ENCODE measurements around the gene CGGBP1. TPM values are rescaled to one million over a fixed set of nuclear protein-coding genes. Genes with fewer than 3 reads are reported as not detected.

The CGGBP1 gene
- total RNA-seq, 4 donors from 2014 or later, result 34.1 to 59.5 (median 42.6) TPM

GRCh38 chr3:88013592-88013991, 45.2 kb downstream of the CGGBP1 start:
- Histone ChIP-seq H3K27me3 (no peaks in the 10 kb centered on the region), H3K9me3 (no peaks in the 10 kb centered on the region), H3K4me1 (no peaks in the 10 kb centered on the region), H3K4me3 (no peak overlapping the region), H3K27ac (no peak overlapping the region), H3K36me3 (no peaks in the 10 kb centered on the region)
- TF ChIP-seq EP300 (IDR thresholded peaks at IDR 0.05), result no peak
- TF ChIP-seq CTCF (IDR thresholded peaks at IDR 0.05), result no peak
- TF ChIP-seq POLR2A (IDR thresholded peaks at IDR 0.05), result no peak
- TF ChIP-seq POLR2AphosphoS5 (IDR thresholded peaks at IDR 0.05), result no peak
- no peak for DNase-seq (ENCODE audit: low spot score in 2 of 2)
- WGBS, result 47% methylated on average over 2 of the region's 2 CpGs

- Histone ChIP-seq H3K27me3 (no peaks in the 10 kb centered on the region), H3K36me3 (no peaks in the 10 kb centered on the region), H3K4me3 (no peak overlapping the region), H3K27ac (no peak overlapping the region), H3K9me3 (no peaks in the 10 kb centered on the region), H3K4me1 (no peaks in the 10 kb centered on the region)
- TF ChIP-seq CTCF (IDR thresholded peaks at IDR 0.05) (no peak), POLR2A (IDR thresholded peaks at IDR 0.05) (no peak), POLR2AphosphoS5 (IDR thresholded peaks at IDR 0.05) (no peak), EP300 (IDR thresholded peaks at IDR 0.05) (no peak)
- WGBS, result 84% methylated on average over 5 of the region's 5 CpGs
- no peak for DNase-seq (ENCODE audit: low spot score in 2 of 2)
Observed at GRCh38 chr3:88010810-88011209, 48.0 kb downstream of the CGGBP1 start.

- H3K36me3 ChIP-seq, result no peaks in the 10 kb centered on the region
- H3K4me1 ChIP-seq, result no peaks in the 10 kb centered on the region
- H3K9me3 ChIP-seq, result no peaks in the 10 kb centered on the region
- no peak overlapping the region for H3K27ac ChIP-seq
- H3K4me3 ChIP-seq, result no peak overlapping the region
- no peak for TF ChIP-seq POLR2AphosphoS5 (IDR thresholded peaks at IDR 0.05)
- no peak for TF ChIP-seq POLR2A (IDR thresholded peaks at IDR 0.05)
- no peak for TF ChIP-seq CTCF (IDR thresholded peaks at IDR 0.05)
- TF ChIP-seq EP300 (IDR thresholded peaks at IDR 0.05), result no peak
- H3K27me3 ChIP-seq, result no peaks in the 10 kb centered on the region
- DNase-seq (ENCODE audit: low spot score in 2 of 2), result no peak
- 80% methylated on average over 2 of the region's 2 CpGs for WGBS
Observed at GRCh38 chr3:88009066-88009465, 49.7 kb downstream of the CGGBP1 start.

GRCh38 chr3:88005066-88005465, 53.7 kb downstream of the CGGBP1 start:
- WGBS, result 14% methylated on average over 2 of the region's 2 CpGs
- peaks cover 6% of the 10 kb centered on the region for H3K4me1 ChIP-seq
- DNase-seq (ENCODE audit: low spot score in 2 of 2), result no peak
- H3K9me3 ChIP-seq, result no peaks in the 10 kb centered on the region
- H3K4me3 ChIP-seq, result no peak overlapping the region
- H3K36me3 ChIP-seq, result no peaks in the 10 kb centered on the region
- TF ChIP-seq POLR2A (IDR thresholded peaks at IDR 0.05) (no peak), CTCF (IDR thresholded peaks at IDR 0.05) (peak in 1 of 2 donors; percentile 15)
- no peaks in the 10 kb centered on the region for H3K27me3 ChIP-seq
- H3K27ac ChIP-seq, result no peak overlapping the region

GRCh38 chr3:88003115-88003755, 55.6 kb downstream of the CGGBP1 start:
- Histone ChIP-seq H3K4me3 (no peak overlapping the region), H3K27me3 (no peaks in the 10 kb centered on the region), H3K36me3 (no peaks in the 10 kb centered on the region), H3K27ac (no peak overlapping the region), H3K9me3 (no peaks in the 10 kb centered on the region), H3K4me1 (peaks cover 6% of the 10 kb centered on the region)
- DNase-seq (ENCODE audit: low spot score in 2 of 2), result no peak
- 41% methylated on average over 6 of the region's 6 CpGs for WGBS
- TF ChIP-seq CTCF (IDR thresholded peaks at IDR 0.05) (peak; percentile 47 to 59), POLR2AphosphoS5 (IDR thresholded peaks at IDR 0.05) (no peak), POLR2A (IDR thresholded peaks at IDR 0.05) (no peak), EP300 (IDR thresholded peaks at IDR 0.05) (no peak)
